ENCODE results near the gene MRPL49.

DNA sequence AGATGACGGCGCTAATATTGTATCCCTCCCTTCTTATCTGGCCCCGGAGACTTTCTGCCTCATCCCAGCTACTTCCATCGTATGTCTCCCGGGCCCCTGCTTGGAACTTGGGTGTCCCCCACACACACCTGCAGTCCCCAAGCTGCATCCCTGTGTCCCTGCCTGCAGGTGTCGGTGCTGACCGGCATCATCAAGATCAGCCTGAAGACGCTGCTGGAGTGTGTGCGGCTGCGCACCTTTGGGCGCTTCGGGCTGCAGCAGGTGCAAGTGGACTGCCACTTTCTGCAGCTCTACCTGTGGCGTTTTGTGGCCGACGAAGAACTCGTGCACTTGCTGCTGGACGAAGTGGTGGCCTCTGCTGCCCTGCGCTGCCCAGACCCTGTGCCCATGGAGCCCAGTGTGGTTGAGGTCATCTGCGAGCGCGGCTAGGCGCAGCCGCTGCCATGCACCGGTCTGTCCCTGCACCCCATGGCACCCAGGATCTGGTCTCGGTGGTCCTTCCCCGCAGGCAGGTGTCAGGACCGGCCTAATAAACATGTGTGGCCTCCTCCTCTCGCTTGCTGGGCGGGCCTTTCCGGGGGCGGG is 10.9 kb upstream of the MRPL49 start:
- TF ChIP-seq CTCF (IDR thresholded peaks at IDR 0.05) = peak in 1 of 6 experiments; percentile 17
- no peak for TF ChIP-seq POLR2A (IDR thresholded peaks at IDR 0.05)

Measured in adrenal gland (tissue), 5 donors.